HG03196 (cell line): ENCODE data around the gene ELANE.
"Not testable (repeated sequence)": the region's sequence is repeated elsewhere in the genome, so short reads cannot be mapped to it uniquely, and the experiment has no call there.

Experiments
- ATAC-seq: cut with Tn5 transposase; IDR thresholded peaks from one replicate; pipeline ENCODE4 v1.9.1; 2021; ENCODE audit not compliant: unreplicated experiment

The ELANE gene

DNA sequence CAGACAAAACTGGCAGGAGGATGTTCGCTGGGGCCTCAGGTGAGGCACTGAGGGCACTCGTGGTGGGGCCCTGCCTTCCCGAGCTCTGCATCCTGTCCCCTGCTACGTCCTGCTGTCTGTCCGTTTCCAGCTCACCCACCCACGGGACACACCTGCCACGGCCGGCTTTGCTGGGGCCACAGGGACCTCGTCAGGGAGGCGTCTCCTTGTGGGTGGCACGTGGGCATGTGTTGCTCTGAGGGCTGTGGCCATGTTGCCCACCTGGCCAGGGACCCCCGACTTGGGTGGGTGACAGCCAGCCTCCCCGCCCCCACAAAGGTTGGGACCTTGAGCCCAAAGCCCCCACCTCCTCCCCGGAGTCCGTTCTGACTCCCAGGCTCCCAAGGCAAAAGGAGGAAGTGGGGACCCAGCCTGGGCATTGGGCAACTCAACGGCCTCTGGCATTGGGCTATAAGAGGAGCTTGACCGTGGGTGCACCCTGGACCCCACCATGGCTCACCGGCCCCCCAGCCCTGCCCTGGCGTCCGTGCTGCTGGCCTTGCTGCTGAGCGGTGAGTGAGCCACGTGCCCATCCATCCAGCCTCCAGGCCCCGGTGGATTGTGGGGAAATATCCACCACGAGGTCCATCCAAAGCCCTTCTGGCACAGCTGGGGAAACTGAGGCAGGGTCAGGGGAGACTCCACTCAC, 11.4 kb upstream of the ELANE start, which contains the start of gene PRTN3:
PRTN3 (plus strand) TSS at position 481 of the 688 bp plus-strand sequence; CDS start at position 491, 10 bp downstream.
- ATAC-seq, result no peak

DNA sequence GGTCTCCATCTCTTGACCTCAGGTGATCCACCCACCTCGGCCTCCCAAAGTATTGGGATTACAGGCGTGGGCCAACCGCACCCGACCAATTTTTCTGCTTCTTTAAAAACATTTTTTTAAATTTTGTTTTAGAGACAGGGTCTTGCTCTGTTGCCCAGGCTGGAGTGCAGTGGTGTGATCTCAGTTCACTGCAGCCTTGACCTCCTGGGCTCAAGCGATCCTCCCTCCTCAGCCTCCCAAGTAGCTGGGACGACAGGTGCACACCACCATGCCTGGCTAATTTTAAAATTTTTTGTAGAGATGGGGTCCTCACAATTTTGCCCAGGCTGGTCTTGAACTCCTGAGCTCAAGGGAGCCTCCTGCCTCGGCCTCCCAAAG, 9.3 kb upstream of the ELANE start:
- ATAC-seq, result not testable (repeated sequence)

DNA sequence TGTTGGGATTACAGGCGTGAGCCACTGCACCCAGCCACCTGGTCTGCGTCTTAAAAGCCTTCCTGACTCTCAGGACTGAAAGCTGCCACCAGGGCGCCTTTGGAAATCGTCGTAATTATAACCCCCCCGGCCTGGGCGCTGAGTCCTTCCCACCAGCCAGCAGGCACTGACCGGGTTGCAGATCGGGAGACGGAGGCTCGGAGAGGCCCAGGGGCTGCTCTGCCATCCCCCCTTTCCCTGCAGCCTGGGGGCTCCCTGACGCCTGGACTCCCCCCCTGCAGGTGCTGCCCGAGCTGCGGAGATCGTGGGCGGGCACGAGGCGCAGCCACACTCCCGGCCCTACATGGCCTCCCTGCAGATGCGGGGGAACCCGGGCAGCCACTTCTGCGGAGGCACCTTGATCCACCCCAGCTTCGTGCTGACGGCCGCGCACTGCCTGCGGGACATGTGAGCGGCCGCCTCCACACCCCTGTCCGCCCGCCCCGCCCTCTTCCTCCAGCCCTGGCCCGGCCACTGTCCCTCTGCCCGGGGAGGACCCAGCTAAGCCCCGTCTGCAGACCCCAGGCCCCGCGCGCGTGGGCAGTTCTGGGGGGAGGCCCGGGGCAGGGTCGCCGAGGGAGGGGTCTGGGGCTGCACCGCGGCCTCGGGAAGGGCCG, 8.8 kb upstream of the ELANE start:
- no peak for ATAC-seq

GRCh38 chr19:843836-844545, 8.1 kb upstream of the ELANE start:
- no peak for ATAC-seq

- ATAC-seq, result no peak
Observed at GRCh38 chr19:844546-844971, 7.5 kb upstream of the ELANE start.

GRCh38 chr19:845707-846521, 6.2 kb upstream of the ELANE start:
- ATAC-seq, result no peak

DNA sequence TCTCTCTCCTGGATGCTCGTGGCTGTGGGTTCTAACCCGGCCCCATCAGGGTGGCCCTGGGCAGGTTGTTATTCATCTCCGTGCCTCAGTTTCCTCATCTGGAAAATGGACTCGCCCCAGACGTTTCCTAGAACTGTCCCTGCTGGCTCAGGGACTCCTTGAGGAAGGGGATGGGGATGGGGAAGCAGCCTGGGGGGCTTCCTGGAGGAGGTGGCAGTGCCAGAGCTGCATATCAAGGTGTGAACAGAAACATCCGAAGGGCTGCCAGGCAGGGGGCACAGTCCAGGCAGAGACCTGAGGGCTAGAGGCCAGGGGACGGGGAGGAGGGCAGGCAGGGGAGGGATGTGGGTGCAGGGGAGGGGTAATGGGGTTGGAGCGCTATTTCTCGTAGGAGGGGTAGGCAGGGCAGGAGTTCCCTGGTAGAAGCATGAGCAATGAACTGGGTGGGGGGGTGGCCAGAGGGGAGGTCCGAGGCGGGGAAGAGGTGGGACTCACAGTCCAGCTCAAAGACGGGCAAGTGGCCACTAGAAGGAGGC, 3.6 kb upstream of the ELANE start:
- ATAC-seq, result no peak

DNA sequence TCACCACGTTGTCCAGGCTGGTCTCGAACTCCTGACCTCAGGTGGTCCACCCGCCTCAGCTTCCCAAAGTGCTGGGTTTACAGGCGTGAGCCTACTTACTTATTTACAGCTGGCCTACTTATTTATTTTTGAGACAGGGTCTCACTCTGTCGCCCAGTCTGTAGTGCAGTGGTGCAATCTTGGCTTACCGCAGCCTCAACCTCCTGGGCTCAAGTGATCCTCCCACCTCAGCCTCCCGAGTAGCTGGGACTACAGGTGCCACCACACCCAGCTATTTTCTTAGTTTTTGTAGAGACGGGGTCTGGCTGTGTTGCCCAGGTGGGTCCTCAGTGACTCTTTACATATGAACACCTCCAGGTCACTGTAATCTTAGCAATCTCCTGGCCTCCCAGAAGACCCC, 2.9 kb upstream of the ELANE start:
- ATAC-seq, result not testable (repeated sequence)

- ATAC-seq, result no peak
Observed at GRCh38 chr19:850221-850978, 1.7 kb upstream of the ELANE start.

DNA sequence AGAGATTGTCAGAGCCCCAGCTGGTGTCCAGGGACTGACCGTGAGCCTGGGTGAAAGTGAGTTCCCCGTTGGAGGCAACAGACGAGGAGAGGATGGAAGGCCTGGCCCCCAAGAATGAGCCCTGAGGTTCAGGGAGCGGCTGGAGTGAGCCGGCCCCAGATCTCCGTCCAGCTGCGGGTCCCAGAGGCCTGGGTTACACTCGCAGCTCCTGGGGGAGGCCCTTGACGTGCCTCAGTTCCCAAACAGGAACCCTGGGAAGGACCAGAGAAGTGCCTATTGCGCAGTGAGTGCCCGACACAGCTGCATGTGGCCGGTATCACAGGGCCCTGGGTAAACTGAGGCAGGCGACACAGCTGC, 1.1 kb upstream of the ELANE start:
- ATAC-seq, result no peak

- ATAC-seq, result no peak
Observed at GRCh38 chr19:853014-853585, 997 bp downstream of the ELANE start.

GRCh38 chr19:853614-854220, 1.6 kb downstream of the ELANE start:
- not testable (repeated sequence) for ATAC-seq

GRCh38 chr19:854549-854948, 2.4 kb downstream of the ELANE start:
- no peak for ATAC-seq

GRCh38 chr19:855142-855541, 3.0 kb downstream of the ELANE start:
- no peak for ATAC-seq

DNA sequence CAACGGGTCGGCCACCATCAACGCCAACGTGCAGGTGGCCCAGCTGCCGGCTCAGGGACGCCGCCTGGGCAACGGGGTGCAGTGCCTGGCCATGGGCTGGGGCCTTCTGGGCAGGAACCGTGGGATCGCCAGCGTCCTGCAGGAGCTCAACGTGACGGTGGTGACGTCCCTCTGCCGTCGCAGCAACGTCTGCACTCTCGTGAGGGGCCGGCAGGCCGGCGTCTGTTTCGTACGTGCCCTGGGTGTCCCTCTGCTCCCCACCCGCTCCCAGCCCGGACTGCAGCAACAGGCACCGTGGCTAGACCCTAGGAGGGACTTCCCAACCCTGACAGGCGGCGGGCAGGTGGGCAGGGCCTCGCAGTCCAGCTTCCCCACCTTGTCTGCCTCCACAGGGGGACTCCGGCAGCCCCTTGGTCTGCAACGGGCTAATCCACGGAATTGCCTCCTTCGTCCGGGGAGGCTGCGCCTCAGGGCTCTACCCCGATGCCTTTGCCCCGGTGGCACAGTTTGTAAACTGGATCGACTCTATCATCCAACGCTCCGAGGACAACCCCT, 3.5 kb downstream of the ELANE start:
- no peak for ATAC-seq

DNA sequence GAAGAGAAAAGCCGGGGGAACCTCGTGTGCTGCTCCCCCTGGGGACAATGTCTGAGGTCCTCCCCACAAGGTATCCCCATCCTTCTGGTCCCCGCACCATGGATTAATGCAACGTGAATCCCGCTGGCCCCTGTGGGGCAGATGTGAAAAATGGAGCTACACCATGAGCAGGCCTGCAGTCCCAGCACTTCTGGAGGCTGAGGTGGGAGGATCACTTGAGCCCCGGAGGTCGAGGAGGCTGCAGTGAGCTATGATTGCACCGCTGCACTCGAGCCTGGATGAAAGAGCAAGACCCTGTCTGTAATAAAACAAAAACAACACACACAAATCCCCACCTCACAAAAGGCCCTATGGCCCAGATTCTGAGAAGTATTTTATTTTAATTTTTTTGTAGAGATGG, 6.2 kb downstream of the ELANE start:
- ATAC-seq, result no peak

GRCh38 chr19:858868-859843, 7.1 kb downstream of the ELANE start, which contains the start of gene CFD:
CFD (plus strand) TSS chr19:859664; CDS start chr19:859690, 26 bp downstream.
- no peak for ATAC-seq
